PC-9 (cell line): ENCODE measurements around the gene PIEZO2. TPM values are rescaled to one million over a fixed set of nuclear protein-coding genes. Genes with fewer than 3 reads are reported as not detected.

Experiments
- BruUV-seq: library from RNA; stranded (reverse); fragments of 400-500 nt; replicated peaks from 2 replicates; lab custom pipeline; 2021; lab: Mats Ljungman, UMichigan
- CTCF ChIA-PET: fragments of 300-600 bp; sonication (Branson Sonifier 250); formaldehyde crosslinking; loops from one replicate; lab custom pipeline; 2022; ENCODE audit warnings: antibody characterized with exemption; lab: Charles Lee
- POLR2A ChIA-PET: fragments of 300-600 bp; sonication (Branson Sonifier 250); formaldehyde crosslinking; loops from one replicate; lab custom pipeline; 2022; ENCODE audit warnings: antibody characterized with exemption; ENCODE audit not compliant: unreplicated experiment; lab: Charles Lee
- DNase-seq, 2 experiments: peaks; one replicate each; pipeline versions ENCODE4 v3.0.0 to v3.0.0-alpha.2; 2015 to 2022; ENCODE audit warnings: mixed read lengths in 1 of 2
- H2AFZ ChIP-seq: fragments of 200-600 bp; sonication (generic); 2 replicates; pipeline ENCODE4 v1.8.1; 2017; ENCODE audit warnings: antibody characterized with exemption
- H3F3A ChIP-seq: fragments of 200-600 bp; sonication (generic); 2 replicates; pipeline ENCODE4 v1.8.1; 2017; ENCODE audit warnings: antibody characterized with exemption, mild to moderate bottlenecking, low read depth; ENCODE audit not compliant: insufficient read depth
- H3K27ac ChIP-seq: fragments of 200-600 bp; sonication (generic); 2 replicates; pipeline ENCODE4 v1.6.1; 2016; ENCODE audit warnings: mixed run types
- H3K27me3 ChIP-seq: fragments of 200-600 bp; sonication (generic); 2 replicates; pipeline ENCODE4 v1.6.1; 2016; ENCODE audit warnings: low read depth, mixed run types; ENCODE audit not compliant: insufficient read depth
- H3K36me3 ChIP-seq: fragments of 200-600 bp; sonication (generic); 2 replicates; pipeline ENCODE4 v1.6.1; 2016; ENCODE audit warnings: low read depth, mixed run types
- H3K4me1 ChIP-seq: fragments of 200-600 bp; sonication (generic); replicated peaks from 2 replicates; pipeline ENCODE4 v1.6.1; 2016; ENCODE audit warnings: mixed run types; ENCODE audit not compliant: insufficient read depth
- H3K4me2 ChIP-seq: fragments of 200-600 bp; sonication (generic); 2 replicates; pipeline ENCODE4 v1.6.1; 2017; ENCODE audit warnings: mixed run types
- H3K4me3 ChIP-seq: fragments of 200-600 bp; sonication (generic); 2 replicates; pipeline ENCODE4 v1.6.1; 2016; ENCODE audit warnings: mixed run types
- H3K79me2 ChIP-seq: fragments of 200-600 bp; sonication (generic); 2 replicates; pipeline ENCODE4 v1.6.1; 2017; ENCODE audit warnings: low read depth, mixed run types
- H3K9me2 ChIP-seq: fragments of 200-600 bp; sonication (generic); 2 replicates; pipeline ENCODE4 v1.8.1; 2017; ENCODE audit warnings: mild to moderate bottlenecking; ENCODE audit not compliant: insufficient read depth
- H3K9me3 ChIP-seq: fragments of 200-600 bp; sonication (generic); 2 replicates; pipeline ENCODE4 v1.8.1; 2016; ENCODE audit warnings: low read depth; ENCODE audit not compliant: insufficient read depth
- H4K20me1 ChIP-seq: fragments of 200-600 bp; sonication (generic); 2 replicates; pipeline ENCODE4 v1.8.1; 2017; ENCODE audit not compliant: insufficient read depth
- EZH2 ChIP-seq: fragments of 200-600 bp; sonication (generic); IDR thresholded peaks from 2 replicates; pipeline ENCODE4 v1.8.0; 2017; ENCODE audit warnings: antibody characterized with exemption, low read depth
- intact Hi-C: fragments of 100-400 bp; cut with micrococcal nuclease; formaldehyde crosslinking; loops from one replicate; pipeline ENCODE4 v1.10.0; 2022; ENCODE audit not compliant: unreplicated experiment
- total RNA-seq: library from RNA; stranded (reverse); gene quantifications from 2 replicates; pipeline ENCODE4 v1.2.3, GENCODE V29; 2021
- TF ChIP-seq, protein P1 (sequence below): fragments of 200-600 bp; sonication (generic); conservative IDR thresholded peaks from 2 replicates; pipeline ENCODE4 v1.6.1; 2017; ENCODE audit warnings: mixed run types, antibody characterized with exemption, mild to moderate bottlenecking, moderate library complexity

The PIEZO2 gene
- total RNA-seq, 1 experiment from 2014 or later: not detected

DNA sequence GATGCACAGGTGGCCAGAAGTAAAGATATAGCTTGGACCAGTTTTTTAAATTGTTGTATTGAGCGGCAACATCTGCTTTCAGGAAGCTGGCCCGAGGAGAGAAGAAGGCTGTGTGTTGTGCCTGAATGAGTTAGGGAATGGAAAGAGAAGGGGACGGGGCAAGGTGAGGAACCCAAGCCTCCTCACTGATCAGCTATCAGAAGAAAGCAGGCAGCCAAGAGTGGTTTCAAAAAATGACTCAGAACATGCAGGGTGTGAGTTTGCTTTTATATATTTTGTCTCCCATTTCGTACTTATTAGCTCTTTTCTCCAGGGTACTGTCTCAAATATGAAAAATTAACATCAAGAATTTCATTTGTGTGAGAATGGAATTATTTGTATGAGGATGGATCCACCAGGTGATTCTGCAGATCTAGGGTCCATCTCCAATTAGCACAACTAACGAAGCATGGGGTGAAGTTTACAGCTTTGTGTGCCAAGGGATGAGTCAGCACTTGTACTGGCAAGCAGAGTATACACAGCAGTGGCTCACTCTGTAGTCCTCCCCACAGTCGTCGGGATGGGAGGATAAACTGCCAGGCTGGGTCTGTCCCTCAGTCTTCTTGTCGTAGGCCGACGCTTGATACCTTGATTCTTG, 175.7 kb downstream of the PIEZO2 start:
- DNase-seq: no peak
- no peaks in the 10 kb centered on the region for H3K4me1 ChIP-seq
- H3K9me3 ChIP-seq: no peaks in the 10 kb centered on the region
- intact Hi-C loops: no loop called here
- POLR2A ChIA-PET: no interaction called here
- no peak overlapping the region for H3K4me2 ChIP-seq
- no peak overlapping the region for H2AFZ ChIP-seq
- no peak for TF ChIP-seq EZH2
- TF ChIP-seq, protein P1, sequence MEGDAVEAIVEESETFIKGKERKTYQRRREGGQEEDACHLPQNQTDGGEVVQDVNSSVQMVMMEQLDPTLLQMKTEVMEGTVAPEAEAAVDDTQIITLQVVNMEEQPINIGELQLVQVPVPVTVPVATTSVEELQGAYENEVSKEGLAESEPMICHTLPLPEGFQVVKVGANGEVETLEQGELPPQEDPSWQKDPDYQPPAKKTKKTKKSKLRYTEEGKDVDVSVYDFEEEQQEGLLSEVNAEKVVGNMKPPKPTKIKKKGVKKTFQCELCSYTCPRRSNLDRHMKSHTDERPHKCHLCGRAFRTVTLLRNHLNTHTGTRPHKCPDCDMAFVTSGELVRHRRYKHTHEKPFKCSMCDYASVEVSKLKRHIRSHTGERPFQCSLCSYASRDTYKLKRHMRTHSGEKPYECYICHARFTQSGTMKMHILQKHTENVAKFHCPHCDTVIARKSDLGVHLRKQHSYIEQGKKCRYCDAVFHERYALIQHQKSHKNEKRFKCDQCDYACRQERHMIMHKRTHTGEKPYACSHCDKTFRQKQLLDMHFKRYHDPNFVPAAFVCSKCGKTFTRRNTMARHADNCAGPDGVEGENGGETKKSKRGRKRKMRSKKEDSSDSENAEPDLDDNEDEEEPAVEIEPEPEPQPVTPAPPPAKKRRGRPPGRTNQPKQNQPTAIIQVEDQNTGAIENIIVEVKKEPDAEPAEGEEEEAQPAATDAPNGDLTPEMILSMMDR: no peak
- CTCF ChIA-PET: no interaction called here
- no peaks in the 10 kb centered on the region for H3F3A ChIP-seq
- H3K27me3 ChIP-seq: peaks cover 55% of the 10 kb centered on the region
- H3K79me2 ChIP-seq: no peaks in the 10 kb centered on the region
- no peaks in the 10 kb centered on the region for H3K9me2 ChIP-seq
- no peak overlapping the region for H3K27ac ChIP-seq
- no peaks in the 10 kb centered on the region for H3K36me3 ChIP-seq
- no TSS peak for BruUV-seq
- no peaks in the 10 kb centered on the region for H4K20me1 ChIP-seq
- no peak overlapping the region for H3K4me3 ChIP-seq

- Histone ChIP-seq H2AFZ (no peak overlapping the region), H3K4me2 (no peak overlapping the region), H3K9me2 (no peaks in the 10 kb centered on the region), H3K4me1 (no peaks in the 10 kb centered on the region), H3K79me2 (no peaks in the 10 kb centered on the region), H3K36me3 (no peaks in the 10 kb centered on the region), H3K4me3 (no peak overlapping the region), H3K27ac (no peak overlapping the region), H3K27me3 (peaks cover 55% of the 10 kb centered on the region), H3F3A (no peaks in the 10 kb centered on the region), H3K9me3 (no peaks in the 10 kb centered on the region), H4K20me1 (no peaks in the 10 kb centered on the region)
- intact Hi-C loops: no loop called here
- DNase-seq: no peak
- POLR2A ChIA-PET: no interaction called here
- no peak for TF ChIP-seq EZH2
- TF ChIP-seq, protein P1: no peak
- CTCF ChIA-PET: no interaction called here
- no TSS peak for BruUV-seq
These were observed 177.7 kb downstream of the PIEZO2 start for GRCh38 chr18:10971717-10972116.

DNA sequence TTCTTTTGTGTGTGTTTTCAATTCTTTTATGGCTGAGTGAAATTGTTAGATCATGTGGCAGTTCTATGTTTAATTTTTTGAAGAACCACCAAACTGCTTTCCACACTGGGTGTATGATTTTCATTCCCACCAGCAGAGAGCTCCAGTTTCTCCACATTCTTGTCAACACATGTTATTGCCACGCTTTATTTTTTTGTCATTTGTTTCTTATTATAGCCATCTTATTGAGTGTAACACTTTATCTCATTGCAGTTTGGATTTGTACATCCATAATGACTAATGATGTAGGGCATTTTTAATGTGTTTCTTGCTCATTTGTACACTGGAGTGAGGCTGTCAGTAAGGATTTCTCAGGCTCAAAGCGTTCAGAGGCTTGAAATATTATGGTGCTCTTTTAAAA, 184.2 kb downstream of the PIEZO2 start:
- Histone ChIP-seq H4K20me1 (no peaks in the 10 kb centered on the region), H3K27ac (no peak overlapping the region), H2AFZ (no peak overlapping the region), H3K9me2 (no peaks in the 10 kb centered on the region), H3K4me1 (no peaks in the 10 kb centered on the region), H3K36me3 (no peaks in the 10 kb centered on the region), H3K27me3 (peaks cover 14% of the 10 kb centered on the region), H3K4me2 (no peak overlapping the region), H3K4me3 (no peak overlapping the region), H3F3A (no peaks in the 10 kb centered on the region), H3K79me2 (no peaks in the 10 kb centered on the region), H3K9me3 (no peaks in the 10 kb centered on the region)
- ChIA-PET POLR2A (no interaction called here), CTCF (no interaction called here)
- no peak for DNase-seq
- intact Hi-C loops: no loop called here
- TF ChIP-seq, protein P1: no peak
- no peak for TF ChIP-seq EZH2
- BruUV-seq: no TSS peak
